ENCODE measurements around the gene SLCO3A1. TPM values are rescaled to one million over a fixed set of nuclear protein-coding genes. Genes with fewer than 3 reads are reported as not detected.

The SLCO3A1 gene
- total RNA-seq, 4 donors from 2014 or later = 4.4 to 66.2 (median 5.1) TPM

DNA sequence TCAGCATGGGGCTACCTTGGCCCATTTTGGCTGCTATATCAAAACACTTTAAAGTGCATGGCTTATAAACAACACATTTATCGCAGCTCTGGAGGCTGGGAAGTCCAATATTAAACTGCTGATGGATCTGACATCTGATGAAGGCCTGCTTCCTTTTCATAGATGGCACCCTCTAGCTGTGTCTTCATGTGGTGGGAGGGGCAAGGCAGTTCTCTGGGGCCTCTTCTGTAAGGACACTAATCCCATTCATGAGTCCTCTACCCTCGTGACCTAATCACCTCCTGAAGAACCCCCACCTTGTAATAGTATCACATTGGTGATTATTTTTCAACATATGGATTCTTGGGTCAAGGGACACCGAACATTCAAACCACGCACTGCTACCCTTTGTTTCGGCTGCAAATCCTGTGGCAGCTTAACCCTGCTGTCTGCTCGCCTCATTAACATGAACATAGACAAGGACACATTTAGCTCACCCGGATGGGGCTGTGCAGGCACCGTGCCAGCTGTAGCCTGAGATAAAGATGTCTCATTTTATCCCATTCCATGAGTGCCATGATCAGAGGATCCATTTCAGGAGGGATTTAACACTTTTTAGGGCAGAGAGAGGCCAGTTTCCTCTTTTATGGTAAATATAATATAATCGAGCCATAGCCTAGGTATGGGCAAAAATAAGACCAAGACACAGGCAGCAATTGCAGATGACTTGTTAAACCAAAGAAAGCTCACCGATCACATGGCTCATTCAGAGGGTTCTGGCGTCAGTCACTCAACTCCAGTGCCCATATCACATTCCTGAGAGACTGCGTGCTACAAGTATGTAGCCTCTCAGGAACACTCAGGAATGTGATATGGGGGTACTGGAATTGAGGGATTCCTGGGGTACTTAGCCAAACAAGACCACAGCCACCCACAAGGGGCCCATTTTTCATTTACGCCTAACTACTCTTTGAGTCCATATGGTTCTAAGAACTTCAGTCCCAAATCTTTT lies 289.0 kb downstream of the SLCO3A1 start:
- WGBS, 2 donors (ENCODE audit: low coverage in 1 of 2) = 88% methylated on average over 5 to 13 of the region's 13 CpGs
- Histone ChIP-seq H3K27ac (no peak overlapping the region), H3K4me3 (no peak overlapping the region), H3K4me1 (no peaks in the 10 kb centered on the region), H3K27me3 (no peaks in the 10 kb centered on the region), H3K36me3 (no peaks in the 10 kb centered on the region), H3K9me3 (no peaks in the 10 kb centered on the region)
- TF ChIP-seq EP300 (IDR thresholded peaks at IDR 0.05; ENCODE audit: low read depth) (no peak), POLR2AphosphoS5 (IDR thresholded peaks at IDR 0.05) (no peak), POLR2A (IDR thresholded peaks at IDR 0.05) (no peak)
- TF ChIP-seq, protein P1, sequence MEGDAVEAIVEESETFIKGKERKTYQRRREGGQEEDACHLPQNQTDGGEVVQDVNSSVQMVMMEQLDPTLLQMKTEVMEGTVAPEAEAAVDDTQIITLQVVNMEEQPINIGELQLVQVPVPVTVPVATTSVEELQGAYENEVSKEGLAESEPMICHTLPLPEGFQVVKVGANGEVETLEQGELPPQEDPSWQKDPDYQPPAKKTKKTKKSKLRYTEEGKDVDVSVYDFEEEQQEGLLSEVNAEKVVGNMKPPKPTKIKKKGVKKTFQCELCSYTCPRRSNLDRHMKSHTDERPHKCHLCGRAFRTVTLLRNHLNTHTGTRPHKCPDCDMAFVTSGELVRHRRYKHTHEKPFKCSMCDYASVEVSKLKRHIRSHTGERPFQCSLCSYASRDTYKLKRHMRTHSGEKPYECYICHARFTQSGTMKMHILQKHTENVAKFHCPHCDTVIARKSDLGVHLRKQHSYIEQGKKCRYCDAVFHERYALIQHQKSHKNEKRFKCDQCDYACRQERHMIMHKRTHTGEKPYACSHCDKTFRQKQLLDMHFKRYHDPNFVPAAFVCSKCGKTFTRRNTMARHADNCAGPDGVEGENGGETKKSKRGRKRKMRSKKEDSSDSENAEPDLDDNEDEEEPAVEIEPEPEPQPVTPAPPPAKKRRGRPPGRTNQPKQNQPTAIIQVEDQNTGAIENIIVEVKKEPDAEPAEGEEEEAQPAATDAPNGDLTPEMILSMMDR (IDR thresholded peaks at IDR 0.05) = no peak
- DNase-seq = no peak
- intact Hi-C loops (cut with DNase I; ENCODE audit: low total_unique reads) (no loop called here), in situ Hi-C loops (cut with MboI; ENCODE audit: low pct_ligation_motif_present in 1 of 4, low pct_unique_long_range_greater_than_20kb in 1 of 4, low sequenced_read_pairs in 3 of 4) (no loop called here)

DNA sequence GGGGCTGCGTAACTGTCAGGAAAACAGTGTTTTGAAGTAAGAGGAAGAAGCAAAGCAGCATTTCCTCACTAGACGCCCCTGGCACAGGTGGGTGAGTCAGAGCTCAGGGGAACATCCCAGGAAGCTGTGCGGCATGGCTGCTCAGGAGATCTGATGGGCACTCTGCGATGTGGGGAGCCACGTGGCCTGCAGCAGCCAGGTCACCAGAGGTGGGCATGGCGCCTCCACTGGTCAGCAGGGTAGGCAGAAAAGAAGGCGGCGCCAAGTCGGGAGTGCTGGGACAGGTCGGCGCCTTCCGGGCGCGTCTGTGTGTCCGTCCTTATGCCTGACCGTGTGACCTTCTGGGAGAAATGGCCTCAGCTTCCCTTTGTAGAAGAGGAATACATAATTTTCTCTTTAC lies 290.3 kb downstream of the SLCO3A1 start:
- 91% methylated on average over 16 of the region's 16 CpGs; no CpG with 5 or more reads in 1 of the 2 donors for WGBS, 2 donors (ENCODE audit: low coverage in 1 of 2)
- in situ Hi-C loops (cut with MboI; ENCODE audit: low pct_ligation_motif_present in 1 of 4, low pct_unique_long_range_greater_than_20kb in 1 of 4, low sequenced_read_pairs in 3 of 4) (no loop called here), intact Hi-C loops (cut with DNase I; ENCODE audit: low total_unique reads) (no loop called here)
- TF ChIP-seq POLR2A (IDR thresholded peaks at IDR 0.05) (no peak), EP300 (IDR thresholded peaks at IDR 0.05; ENCODE audit: low read depth) (no peak), POLR2AphosphoS5 (IDR thresholded peaks at IDR 0.05) (no peak)
- TF ChIP-seq, protein P1 (IDR thresholded peaks at IDR 0.05) = no peak
- H3K4me3 ChIP-seq = no peak overlapping the region
- H3K36me3 ChIP-seq = no peaks in the 10 kb centered on the region
- no peaks in the 10 kb centered on the region for H3K4me1 ChIP-seq
- H3K27ac ChIP-seq = no peak overlapping the region
- H3K9me3 ChIP-seq = no peaks in the 10 kb centered on the region
- no peaks in the 10 kb centered on the region for H3K27me3 ChIP-seq
- no peak for DNase-seq

DNA sequence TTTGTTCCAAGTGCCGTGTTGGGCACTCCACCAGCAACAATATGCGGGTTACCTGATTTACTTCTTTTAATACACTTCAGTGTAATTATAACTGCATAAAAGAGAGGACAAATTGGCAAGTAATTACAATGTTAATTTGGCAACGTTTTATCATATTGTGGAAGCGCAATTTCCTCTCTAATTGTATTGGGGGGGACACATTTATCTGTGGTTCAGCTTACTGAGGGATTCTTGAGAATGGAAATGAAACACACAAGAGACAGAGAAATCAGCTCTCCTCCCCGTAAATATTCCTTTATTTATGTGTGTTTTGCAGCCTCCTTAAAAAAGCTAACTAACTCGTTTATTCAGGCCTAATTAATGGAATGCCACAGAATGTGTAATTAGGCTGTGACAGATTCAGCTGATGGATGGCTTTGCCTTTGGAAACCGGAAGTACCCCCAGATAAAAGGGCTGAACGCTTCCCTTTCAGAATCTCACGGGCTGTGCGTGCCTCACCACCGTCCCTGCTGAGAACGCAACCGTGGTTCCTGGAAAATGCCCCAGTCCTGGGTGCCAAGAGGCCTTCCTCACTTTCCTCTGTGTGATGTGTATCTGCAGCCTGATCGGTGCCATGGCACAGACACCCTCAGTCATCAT lies 293.1 kb downstream of the SLCO3A1 start:
- DNase-seq = no peak
- WGBS, 2 donors (ENCODE audit: low coverage in 1 of 2) = 88 to 89% methylated on average over 6 to 14 of the region's 14 CpGs
- Histone ChIP-seq H3K4me1 (no peaks in the 10 kb centered on the region), H3K9me3 (no peaks in the 10 kb centered on the region), H3K4me3 (no peak overlapping the region), H3K27me3 (no peaks in the 10 kb centered on the region), H3K27ac (no peak overlapping the region), H3K36me3 (no peaks in the 10 kb centered on the region)
- intact Hi-C loops (cut with DNase I; ENCODE audit: low total_unique reads) = no loop called here
- in situ Hi-C loops (cut with MboI; ENCODE audit: low pct_ligation_motif_present in 1 of 4, low pct_unique_long_range_greater_than_20kb in 1 of 4, low sequenced_read_pairs in 3 of 4) = no loop called here
- TF ChIP-seq, protein P1 (IDR thresholded peaks at IDR 0.05) = no peak

DNA sequence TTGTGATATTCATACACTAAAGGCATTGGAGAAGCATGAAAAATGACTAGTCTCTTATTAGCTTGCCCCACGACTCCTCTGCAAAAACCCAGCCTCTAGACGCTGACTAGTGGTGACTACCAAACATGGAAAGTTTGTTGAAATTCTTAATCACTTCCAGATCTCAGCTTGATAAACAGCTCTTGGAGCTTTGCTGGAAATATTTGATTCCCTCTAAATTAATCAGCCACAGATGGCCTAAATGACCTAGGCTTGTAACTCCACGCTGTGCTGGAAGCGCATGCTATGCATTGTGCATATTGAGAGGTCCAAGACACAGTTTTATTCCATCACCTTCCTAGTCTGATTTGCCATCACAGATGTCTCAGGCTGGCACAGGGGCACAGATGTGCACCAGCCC lies 295.5 kb downstream of the SLCO3A1 start:
- H3K9me3 ChIP-seq = no peaks in the 10 kb centered on the region
- intact Hi-C loops (cut with DNase I; ENCODE audit: low total_unique reads) (no loop called here), in situ Hi-C loops (cut with MboI; ENCODE audit: low pct_ligation_motif_present in 1 of 4, low pct_unique_long_range_greater_than_20kb in 1 of 4, low sequenced_read_pairs in 3 of 4) (no loop called here)
- H3K4me1 ChIP-seq = no peaks in the 10 kb centered on the region
- H3K4me3 ChIP-seq = no peak overlapping the region
- WGBS, 2 donors (ENCODE audit: low coverage in 1 of 2) = 70 to 73% methylated on average over 2 to 4 of the region's 4 CpGs
- no peaks in the 10 kb centered on the region for H3K27me3 ChIP-seq
- DNase-seq = no peak
- H3K36me3 ChIP-seq = no peaks in the 10 kb centered on the region
- no peak for TF ChIP-seq POLR2A (IDR thresholded peaks at IDR 0.05)
- no peak overlapping the region for H3K27ac ChIP-seq

Data from transverse colon (tissue), 4 donors.